ENCODE results near the gene PROB1. TPM values are rescaled to one million over a fixed set of nuclear protein-coding genes. Genes with fewer than 3 reads are reported as not detected.
"Not testable (repeated sequence)": the region's sequence is repeated elsewhere in the genome, so short reads cannot be mapped to it uniquely, and the experiment has no call there.

PROB1 gene, protein sequence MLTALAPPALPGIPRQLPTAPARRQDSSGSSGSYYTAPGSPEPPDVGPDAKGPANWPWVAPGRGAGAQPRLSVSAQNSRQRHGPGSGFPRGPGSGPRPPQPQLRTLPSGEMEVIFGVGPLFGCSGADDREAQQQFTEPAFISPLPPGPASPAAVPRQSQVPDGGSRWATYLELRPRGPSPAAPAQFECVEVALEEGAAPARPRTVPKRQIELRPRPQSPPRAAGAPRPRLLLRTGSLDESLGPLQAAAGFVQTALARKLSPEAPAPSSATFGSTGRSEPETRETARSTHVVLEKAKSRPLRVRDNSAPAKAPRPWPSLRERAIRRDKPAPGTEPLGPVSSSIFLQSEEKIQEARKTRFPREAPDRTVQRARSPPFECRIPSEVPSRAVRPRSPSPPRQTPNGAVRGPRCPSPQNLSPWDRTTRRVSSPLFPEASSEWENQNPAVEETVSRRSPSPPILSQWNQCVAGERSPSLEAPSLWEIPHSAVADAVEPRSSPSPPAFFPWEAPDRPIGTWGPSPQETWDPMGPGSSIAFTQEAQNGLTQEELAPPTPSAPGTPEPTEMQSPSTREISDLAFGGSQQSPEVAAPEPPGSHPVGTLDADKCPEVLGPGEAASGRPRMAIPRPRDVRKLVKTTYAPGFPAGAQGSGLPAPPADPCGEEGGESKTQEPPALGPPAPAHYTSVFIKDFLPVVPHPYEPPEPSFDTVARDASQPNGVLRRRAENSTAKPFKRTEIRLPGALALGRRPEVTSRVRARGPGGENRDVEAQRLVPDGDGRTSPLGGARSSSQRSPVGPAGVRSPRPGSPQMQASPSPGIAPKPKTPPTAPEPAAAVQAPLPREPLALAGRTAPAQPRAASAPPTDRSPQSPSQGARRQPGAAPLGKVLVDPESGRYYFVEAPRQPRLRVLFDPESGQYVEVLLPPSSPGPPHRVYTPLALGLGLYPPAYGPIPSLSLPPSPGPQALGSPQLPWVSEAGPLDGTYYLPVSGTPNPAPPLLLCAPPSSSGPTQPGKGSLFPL
- total RNA-seq: 1.9 TPM
- long read RNA-seq, full-length matches to known transcripts: 4 of 4 reads
- long read RNA-seq, partial matches to known transcripts: 0 of 4 reads
- long read RNA-seq, other reads (novel, unspliced or antisense): 0 of 4 reads

DNA sequence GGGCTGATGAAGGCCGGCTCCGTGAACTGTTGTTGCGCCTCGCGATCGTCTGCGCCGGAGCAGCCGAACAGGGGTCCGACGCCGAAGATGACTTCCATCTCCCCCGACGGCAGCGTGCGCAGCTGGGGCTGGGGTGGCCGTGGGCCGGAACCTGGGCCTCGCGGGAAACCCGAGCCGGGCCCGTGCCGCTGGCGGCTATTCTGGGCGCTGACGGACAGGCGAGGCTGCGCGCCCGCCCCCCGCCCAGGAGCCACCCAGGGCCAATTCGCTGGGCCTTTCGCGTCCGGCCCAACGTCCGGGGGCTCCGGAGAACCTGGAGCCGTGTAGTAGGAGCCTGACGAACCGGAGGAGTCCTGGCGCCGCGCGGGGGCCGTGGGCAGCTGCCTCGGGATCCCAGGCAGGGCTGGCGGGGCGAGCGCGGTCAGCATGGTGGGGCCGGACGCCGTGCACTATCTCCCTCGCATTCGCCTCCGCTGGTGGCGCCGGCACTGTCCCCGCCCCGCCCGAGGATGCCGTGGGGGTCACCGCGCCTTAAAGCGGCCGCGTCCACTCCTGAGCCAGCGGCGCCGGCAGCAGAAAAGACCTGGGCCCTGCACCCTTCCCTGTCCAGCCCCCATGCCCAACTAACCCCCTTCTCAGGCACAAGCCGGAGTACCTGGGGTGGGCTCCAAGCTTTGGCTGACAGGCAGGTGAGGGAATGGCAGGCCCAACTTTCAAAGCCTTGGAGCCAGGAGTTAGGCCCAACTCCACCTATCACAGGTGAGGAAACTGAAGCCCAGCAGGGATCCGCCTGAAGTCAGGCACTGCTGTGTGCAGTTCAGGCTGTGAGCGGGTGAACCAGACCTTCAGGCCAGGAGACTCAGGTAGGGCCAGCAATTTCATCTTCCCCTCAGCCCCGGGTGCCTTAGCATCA is at the start of gene PROB1:
TSS of gene PROB1 (minus strand) at position 451 of the 913 bp plus-strand sequence. CDS start at position 428, 23 bp downstream.
- peak within 1 kb of the TSS; percentile 58 for H3K4me3 ChIP-seq
- H3K9me3 ChIP-seq: no peaks in the 10 kb centered on the region
- peaks cover 19% of the 10 kb centered on the region for H3K27me3 ChIP-seq
- DNase-seq: no peak
- no peak within 1 kb of the TSS for H3K27ac ChIP-seq
- H3K36me3 ChIP-seq: no peaks in the 10 kb centered on the region
- H3K4me1 ChIP-seq: peaks cover 18% of the 10 kb centered on the region
- peak; percentile 7 for ATAC-seq
- intact Hi-C loops (cut with DNase I): no loop called here
- TF ChIP-seq, protein P1, sequence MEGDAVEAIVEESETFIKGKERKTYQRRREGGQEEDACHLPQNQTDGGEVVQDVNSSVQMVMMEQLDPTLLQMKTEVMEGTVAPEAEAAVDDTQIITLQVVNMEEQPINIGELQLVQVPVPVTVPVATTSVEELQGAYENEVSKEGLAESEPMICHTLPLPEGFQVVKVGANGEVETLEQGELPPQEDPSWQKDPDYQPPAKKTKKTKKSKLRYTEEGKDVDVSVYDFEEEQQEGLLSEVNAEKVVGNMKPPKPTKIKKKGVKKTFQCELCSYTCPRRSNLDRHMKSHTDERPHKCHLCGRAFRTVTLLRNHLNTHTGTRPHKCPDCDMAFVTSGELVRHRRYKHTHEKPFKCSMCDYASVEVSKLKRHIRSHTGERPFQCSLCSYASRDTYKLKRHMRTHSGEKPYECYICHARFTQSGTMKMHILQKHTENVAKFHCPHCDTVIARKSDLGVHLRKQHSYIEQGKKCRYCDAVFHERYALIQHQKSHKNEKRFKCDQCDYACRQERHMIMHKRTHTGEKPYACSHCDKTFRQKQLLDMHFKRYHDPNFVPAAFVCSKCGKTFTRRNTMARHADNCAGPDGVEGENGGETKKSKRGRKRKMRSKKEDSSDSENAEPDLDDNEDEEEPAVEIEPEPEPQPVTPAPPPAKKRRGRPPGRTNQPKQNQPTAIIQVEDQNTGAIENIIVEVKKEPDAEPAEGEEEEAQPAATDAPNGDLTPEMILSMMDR (IDR thresholded peaks at IDR 0.05): no peak

DNA sequence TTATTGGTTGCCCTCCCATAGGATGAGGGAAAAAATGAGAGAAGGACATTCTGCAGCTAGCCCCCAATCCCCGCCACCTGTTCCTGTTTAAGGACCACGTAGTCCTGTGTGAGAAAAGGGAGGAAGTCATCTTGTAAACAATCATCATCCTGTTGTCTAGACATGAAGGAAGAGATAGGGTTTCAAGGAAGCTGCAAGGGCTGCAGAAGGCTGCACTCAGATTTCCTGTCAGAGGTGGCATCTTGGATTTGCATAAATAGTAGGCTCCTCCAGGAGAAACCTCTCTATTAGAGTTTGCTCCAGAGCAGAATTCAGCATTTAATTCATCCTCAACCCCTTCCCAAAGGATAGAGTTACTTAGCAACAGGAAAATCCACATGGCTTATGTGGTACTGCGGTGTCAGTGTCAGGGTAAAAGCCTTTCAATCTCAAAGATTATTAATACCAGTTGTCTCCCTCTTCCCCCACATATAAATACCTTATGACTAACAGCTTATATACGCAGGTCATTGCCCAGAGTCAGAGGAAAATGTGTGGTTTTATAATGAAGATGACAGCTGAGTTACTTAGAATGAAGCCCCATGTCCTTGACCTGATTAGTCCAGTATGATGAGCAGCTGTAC is 49.0 kb upstream of the PROB1 start:
- H3K27ac ChIP-seq: no peak overlapping the region
- no peaks in the 10 kb centered on the region for H3K36me3 ChIP-seq
- no peaks in the 10 kb centered on the region for H3K27me3 ChIP-seq
- H3K9me3 ChIP-seq: no peaks in the 10 kb centered on the region
- H3K4me3 ChIP-seq: no peak overlapping the region
- TF ChIP-seq, protein P1 (IDR thresholded peaks at IDR 0.05): no peak
- intact Hi-C loops (cut with DNase I): no loop called here
- no peak for ATAC-seq
- DNase-seq: peak; percentile 7
- H3K4me1 ChIP-seq: no peaks in the 10 kb centered on the region

DNA sequence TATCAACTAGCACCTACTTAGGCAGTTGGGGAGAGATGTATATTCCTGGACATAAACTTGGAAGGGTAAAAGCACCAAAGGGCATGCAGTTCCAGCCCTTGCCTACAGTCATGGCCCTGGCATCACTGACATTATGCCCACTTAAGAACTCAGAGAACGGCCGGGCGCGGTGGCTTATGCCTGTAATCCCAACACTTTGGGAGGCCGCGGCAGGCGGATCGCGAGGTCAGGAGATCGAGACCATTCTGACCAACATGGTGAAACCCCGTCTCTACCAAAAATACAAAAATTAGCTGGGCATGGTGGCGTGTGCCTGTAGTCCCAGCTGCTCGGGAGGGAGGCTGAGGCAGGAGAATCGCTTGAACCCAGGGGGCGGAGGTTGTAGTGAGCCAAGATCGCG is 45.5 kb upstream of the PROB1 start:
- DNase-seq: peak; percentile 52
- H3K27me3 ChIP-seq; H3K36me3 ChIP-seq; H3K9me3 ChIP-seq; H3K4me1 ChIP-seq; H3K27ac ChIP-seq; ATAC-seq; intact Hi-C loops (cut with DNase I); H3K4me3 ChIP-seq: not testable (repeated sequence)

DNA sequence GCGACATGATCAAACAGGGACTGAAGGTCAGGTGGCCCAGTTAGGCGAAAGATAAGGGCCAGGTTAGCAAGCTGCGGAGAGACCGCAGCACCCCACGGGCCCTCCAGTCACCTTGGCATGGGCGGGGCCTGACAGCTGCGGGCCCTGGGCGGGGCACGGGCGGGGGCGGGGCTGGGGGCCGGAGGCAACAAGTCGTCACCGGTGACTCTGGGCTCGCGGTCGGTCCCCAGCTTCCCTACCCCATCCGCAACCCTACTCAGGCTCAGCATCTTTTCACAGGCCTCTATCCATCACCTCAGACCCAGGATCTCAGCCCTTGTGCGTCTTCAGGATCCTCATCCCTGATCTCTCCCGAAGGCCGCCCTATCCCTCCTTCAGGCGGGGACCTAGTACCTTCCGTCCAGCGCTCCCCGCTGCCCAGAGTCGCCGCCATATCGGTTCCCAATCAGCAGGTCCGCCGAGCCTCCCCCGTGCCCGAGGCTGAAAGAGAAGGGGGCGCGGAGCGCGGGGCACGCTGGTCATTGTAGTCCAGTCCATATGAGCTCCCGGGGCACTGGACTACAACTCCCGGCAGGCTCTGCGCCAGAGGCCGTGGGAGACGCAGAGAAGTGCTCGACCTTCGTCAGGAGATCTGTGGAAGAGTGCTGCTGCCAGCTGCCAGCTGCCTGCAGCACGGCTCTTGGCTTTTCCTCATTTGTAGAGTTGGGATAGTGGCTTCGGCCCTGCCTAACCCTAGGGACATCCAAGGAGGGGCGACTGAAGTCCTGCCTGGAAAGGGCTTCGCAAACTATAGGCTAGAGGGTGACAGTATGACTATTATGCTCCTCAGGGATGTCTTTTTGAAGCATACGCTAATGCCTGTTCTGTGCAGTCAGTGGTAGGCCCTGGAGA is 44.4 kb upstream of the PROB1 start, which contains the start of gene DNAJC18:
TSS of gene DNAJC18 (minus strand) at position 513 of the 891 bp plus-strand sequence. CDS start at position 433, 80 bp downstream.
- Histone ChIP-seq H3K27ac (peak within 1 kb of the TSS; percentile 97), H3K36me3 (no peaks in the 10 kb centered on the region), H3K4me1 (no peaks in the 10 kb centered on the region), H3K27me3 (no peaks in the 10 kb centered on the region), H3K4me3 (peak within 1 kb of the TSS; percentile 99), H3K9me3 (no peaks in the 10 kb centered on the region)
- intact Hi-C loops (cut with DNase I): no loop called here
- DNase-seq (peak; percentile 98), ATAC-seq (peak; percentile 99)
- TF ChIP-seq, protein P1 (IDR thresholded peaks at IDR 0.05): no peak

DNA sequence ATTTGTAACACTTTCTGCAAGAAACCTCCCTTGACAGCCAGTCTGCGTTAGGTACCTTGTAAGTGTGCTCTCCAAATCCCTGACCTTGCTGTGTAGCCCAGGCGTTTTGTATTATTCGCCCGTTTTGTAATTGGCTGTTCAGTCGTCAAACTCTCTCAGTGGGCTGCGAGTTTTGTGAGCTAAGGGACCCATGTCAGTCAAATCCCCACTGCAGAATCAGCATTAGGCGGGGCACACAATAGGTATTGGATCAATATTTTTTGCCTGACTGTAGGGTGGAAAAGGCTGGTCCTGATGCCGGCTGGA is 43.8 kb upstream of the PROB1 start:
- Histone ChIP-seq H3K36me3 (no peaks in the 10 kb centered on the region), H3K9me3 (no peaks in the 10 kb centered on the region), H3K4me3 (peak overlapping the region; percentile 99), H3K27me3 (no peaks in the 10 kb centered on the region), H3K27ac (peak overlapping the region; percentile 97), H3K4me1 (no peaks in the 10 kb centered on the region)
- TF ChIP-seq, protein P1 (IDR thresholded peaks at IDR 0.05): no peak
- no peak for DNase-seq
- no peak for ATAC-seq
- intact Hi-C loops (cut with DNase I): no loop called here
